HUES6 (cell line): ENCODE results near the gene GPR158.

ENCODE experiments used
- H3K27ac ChIP-seq: 2 replicates; pipeline ENCODE4 v1.7.0; 2013; ENCODE audit warnings: low read depth, mild to moderate bottlenecking, low read length, inconsistent platforms
- H3K27me3 ChIP-seq: 2 replicates; pipeline ENCODE4 v1.6.1; 2013; ENCODE audit warnings: low read length; ENCODE audit not compliant: control insufficient read depth, insufficient read depth
- H3K36me3 ChIP-seq: 2 replicates; pipeline ENCODE4 v1.6.1; 2013; ENCODE audit warnings: low read length; ENCODE audit not compliant: control insufficient read depth, insufficient read depth
- H3K4me1 ChIP-seq: 2 replicates; pipeline ENCODE4 v1.6.1; 2013; ENCODE audit warnings: low read length; ENCODE audit not compliant: control insufficient read depth, insufficient read depth
- H3K4me3 ChIP-seq: 2 replicates; pipeline ENCODE4 v1.5.1; 2013; ENCODE audit warnings: low read depth, low read length
- H3K9ac ChIP-seq: one replicate; pipeline ENCODE4 v1.6.1; 2013; ENCODE audit warnings: mild to moderate bottlenecking, low read length
- H3K9me3 ChIP-seq: 2 replicates; pipeline ENCODE4 v1.6.1; 2013; ENCODE audit warnings: low read depth, low read length; ENCODE audit not compliant: control insufficient read depth, insufficient read depth

The GPR158 gene

DNA sequence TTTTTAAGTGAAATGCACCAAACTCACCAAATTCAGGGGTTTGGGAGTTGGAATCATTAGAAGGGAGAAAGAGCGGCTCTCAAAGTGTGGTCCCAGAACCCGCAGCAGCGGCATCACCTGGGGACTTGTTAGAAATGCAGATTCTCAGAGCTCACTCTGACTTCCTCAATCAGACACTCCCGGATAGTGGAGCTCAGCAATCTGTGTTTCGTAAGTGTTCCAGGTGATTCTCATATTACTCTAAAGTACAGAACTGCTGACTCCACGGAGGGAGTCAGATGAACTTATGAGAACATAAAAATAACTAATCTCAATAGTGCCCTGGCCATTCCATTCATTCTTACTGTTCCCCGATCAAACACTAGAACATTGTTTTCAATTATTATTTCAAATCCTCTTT, 400.5 kb downstream of the GPR158 start:
- Histone ChIP-seq H3K9ac (no peak overlapping the region), H3K9me3 (no peaks in the 10 kb centered on the region), H3K4me3 (no peak overlapping the region), H3K4me1 (no peaks in the 10 kb centered on the region), H3K27ac (no peak overlapping the region), H3K27me3 (no peaks in the 10 kb centered on the region), H3K36me3 (no peaks in the 10 kb centered on the region)

DNA sequence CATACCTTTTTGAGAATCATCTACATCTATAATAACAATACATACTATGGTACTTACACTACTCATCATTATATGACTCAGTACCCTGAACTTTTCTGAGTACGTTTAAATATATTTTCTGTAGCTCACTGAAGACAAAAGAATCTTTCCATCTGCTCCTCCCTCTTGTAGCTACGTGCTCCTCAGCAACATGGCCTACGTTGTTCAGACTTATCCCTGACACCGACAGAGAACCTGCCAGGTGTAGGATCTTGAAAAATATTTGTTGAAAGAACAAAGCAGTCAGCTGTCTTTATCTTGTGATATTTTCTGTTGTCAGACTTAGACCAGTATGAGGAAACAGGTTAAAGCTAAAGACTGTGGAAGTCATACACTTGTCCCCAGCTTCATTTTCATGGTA, 403.3 kb downstream of the GPR158 start:
- no peak overlapping the region for H3K9ac ChIP-seq
- H3K4me1 ChIP-seq, result no peaks in the 10 kb centered on the region
- H3K9me3 ChIP-seq, result no peaks in the 10 kb centered on the region
- H3K27me3 ChIP-seq, result no peaks in the 10 kb centered on the region
- no peaks in the 10 kb centered on the region for H3K36me3 ChIP-seq
- no peak overlapping the region for H3K27ac ChIP-seq
- no peak overlapping the region for H3K4me3 ChIP-seq

DNA sequence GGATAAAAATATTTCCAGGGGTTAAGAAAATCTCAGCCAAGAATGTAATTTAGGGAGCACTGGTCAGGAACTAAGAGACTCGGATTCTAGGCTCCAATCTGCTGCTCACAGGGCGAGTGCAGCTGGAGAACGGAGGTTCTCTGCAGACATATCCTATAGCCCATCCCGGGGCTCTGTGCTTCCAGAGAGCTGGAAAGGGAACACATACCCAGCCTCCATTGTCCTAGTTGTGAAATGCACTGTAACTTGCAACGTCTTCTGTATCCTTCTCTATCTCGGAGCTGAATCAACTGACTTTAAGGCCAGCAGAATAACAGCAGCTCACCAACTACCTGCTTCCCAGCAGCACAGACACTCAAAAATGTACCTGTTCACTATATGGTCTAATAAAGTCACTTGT, 408.2 kb downstream of the GPR158 start:
- no peak overlapping the region for H3K4me3 ChIP-seq
- no peaks in the 10 kb centered on the region for H3K4me1 ChIP-seq
- H3K27ac ChIP-seq, result no peak overlapping the region
- no peak overlapping the region for H3K9ac ChIP-seq
- no peaks in the 10 kb centered on the region for H3K36me3 ChIP-seq
- peaks cover 10% of the 10 kb centered on the region; the same call in 1 of the 2 replicates for H3K9me3 ChIP-seq
- no peaks in the 10 kb centered on the region for H3K27me3 ChIP-seq

DNA sequence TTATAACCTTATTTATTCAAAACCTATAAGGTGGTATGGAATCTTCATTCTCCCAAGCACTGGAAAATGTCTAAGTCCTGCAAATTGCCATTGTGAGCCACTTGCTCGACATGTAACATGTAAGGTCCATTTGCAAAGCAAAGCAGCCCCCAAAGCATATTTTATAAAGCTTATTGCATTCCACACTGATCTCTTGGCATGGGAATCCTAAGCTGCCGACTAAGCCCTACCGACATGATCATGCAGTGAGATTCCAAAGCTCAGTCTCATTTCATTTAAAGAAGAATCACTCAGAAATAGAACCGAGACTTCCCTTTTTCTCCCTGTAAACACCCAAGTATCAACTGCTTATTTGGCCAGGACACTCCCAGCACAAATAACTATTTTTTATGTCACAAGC, 425.9 kb downstream of the GPR158 start:
- Histone ChIP-seq H3K27me3 (no peaks in the 10 kb centered on the region), H3K27ac (no peak overlapping the region), H3K9me3 (no peaks in the 10 kb centered on the region), H3K4me1 (no peaks in the 10 kb centered on the region), H3K36me3 (no peaks in the 10 kb centered on the region), H3K4me3 (no peak overlapping the region), H3K9ac (no peak overlapping the region)

DNA sequence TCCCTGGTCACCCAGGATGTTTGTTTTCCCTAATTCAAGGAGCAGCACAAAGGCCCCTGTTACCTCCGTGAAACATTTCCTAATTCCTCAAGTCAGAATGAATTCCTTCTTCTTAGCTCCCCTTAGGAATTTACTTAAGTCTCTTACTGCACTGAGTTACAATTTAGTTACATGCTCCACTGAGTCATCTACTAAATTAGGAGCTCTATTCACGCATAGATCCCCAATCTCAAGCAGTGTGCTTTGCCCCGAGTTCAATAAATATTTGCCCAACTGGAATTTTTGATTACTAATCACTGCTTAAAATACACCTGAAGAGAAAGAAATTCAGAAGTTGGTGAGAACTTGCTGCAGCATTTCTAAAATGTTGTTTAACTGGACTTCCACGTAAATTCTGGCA, 429.8 kb downstream of the GPR158 start:
- Histone ChIP-seq H3K4me3 (no peak overlapping the region), H3K27ac (no peak overlapping the region), H3K9me3 (no peaks in the 10 kb centered on the region), H3K27me3 (no peaks in the 10 kb centered on the region), H3K4me1 (no peaks in the 10 kb centered on the region), H3K9ac (no peak overlapping the region), H3K36me3 (no peaks in the 10 kb centered on the region)

DNA sequence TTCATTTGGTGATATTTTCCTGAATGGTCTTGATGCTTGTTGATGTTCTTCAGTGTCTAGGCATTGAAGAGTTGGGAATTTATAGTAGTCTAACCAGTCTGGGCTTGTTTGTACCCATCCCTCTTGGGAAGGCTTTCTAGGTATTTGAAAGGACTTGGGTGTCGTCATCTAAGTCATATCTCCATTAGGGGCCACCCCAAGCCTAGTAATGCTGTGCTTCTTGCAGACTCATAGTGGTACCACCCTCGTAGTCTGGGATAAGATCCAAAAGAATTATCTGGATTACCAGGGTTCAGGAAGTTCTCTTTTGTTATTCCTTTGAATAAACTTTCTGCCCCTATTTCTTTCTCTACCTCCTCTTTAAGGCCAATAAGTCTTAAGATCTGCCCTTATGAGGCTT, 439.9 kb downstream of the GPR158 start:
- no peaks in the 10 kb centered on the region for H3K9me3 ChIP-seq
- no peaks in the 10 kb centered on the region for H3K27me3 ChIP-seq
- no peak overlapping the region for H3K27ac ChIP-seq
- no peak overlapping the region for H3K9ac ChIP-seq
- H3K4me1 ChIP-seq, result no peaks in the 10 kb centered on the region
- no peak overlapping the region for H3K4me3 ChIP-seq
- no peaks in the 10 kb centered on the region for H3K36me3 ChIP-seq

DNA sequence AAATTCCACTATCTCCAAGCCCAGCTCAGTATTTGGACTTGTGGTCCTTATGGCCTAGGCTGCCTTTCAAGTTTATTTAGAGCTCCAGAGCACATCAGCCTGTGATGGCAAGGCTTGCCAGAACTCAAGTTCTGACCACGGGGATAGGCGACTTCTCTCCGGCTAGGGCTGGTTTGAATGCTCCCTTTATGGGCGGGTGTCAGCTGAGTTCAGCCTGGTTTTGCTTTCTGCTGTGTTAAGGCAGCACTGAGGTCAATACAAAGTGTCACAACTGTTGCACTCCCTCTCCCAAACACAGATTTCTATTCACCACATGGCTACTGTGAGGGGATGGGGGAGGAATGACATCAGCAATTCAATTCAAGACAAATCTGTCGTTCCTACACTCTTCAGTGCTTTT, 441.1 kb downstream of the GPR158 start:
- Histone ChIP-seq H3K9ac (no peak overlapping the region), H3K4me1 (no peaks in the 10 kb centered on the region), H3K36me3 (no peaks in the 10 kb centered on the region), H3K9me3 (no peaks in the 10 kb centered on the region), H3K4me3 (no peak overlapping the region), H3K27ac (no peak overlapping the region), H3K27me3 (no peaks in the 10 kb centered on the region)

DNA sequence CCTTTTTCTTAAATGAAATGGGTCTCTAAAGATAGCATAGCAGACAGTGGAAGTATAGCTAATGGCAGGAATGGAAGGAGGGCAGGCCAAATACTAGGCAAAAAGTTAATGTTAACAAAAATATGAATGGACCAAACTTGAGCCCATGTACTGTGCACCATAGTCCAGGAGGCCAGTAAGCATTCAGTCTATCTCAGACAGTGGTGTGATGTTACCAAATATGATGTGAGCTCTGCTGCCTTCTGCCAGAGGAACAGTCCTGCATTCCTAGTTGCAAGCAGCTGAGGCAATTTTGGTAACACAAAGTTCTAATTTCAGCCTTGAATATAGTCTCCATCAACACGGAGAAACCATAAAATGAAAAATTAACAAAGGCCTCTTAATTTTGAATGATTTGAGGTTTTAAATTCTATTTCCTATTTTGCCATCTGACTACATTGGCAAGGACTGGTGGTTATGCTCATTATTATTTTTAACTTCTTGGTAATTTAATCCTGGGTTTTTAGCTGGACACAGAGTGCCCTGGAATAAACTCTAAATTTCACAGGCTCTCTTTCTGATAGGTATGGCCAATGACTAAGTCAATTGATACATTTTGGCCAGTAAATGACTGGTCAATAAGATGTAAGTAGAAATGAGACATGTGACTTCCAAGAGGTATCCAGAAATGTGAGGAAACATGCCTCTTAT, 442.2 kb downstream of the GPR158 start:
- H3K4me3 ChIP-seq, result no peak overlapping the region
- no peaks in the 10 kb centered on the region for H3K4me1 ChIP-seq
- H3K9ac ChIP-seq, result no peak overlapping the region
- no peak overlapping the region for H3K27ac ChIP-seq
- no peaks in the 10 kb centered on the region for H3K36me3 ChIP-seq
- no peaks in the 10 kb centered on the region for H3K27me3 ChIP-seq
- no peaks in the 10 kb centered on the region for H3K9me3 ChIP-seq

DNA sequence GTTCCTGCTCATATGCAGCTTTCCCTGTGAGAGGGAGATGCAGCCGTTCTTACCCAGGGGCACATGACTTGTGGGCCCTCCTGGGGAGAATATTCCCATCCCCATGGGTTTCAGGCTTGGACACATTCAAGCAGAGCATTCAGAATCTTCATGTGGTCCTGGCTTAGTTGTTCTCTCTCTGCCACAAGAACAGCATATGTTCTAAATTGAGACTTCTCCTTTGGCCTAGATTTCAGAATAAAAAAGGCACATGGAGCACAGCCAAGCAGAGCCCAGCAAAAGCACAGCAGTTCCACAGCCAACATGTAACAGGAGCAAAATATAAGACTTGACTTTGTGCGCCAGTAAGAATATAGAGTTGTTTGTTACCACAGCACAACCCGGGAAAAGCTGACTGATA, 452.8 kb downstream of the GPR158 start:
- Histone ChIP-seq H3K4me3 (no peak overlapping the region), H3K27me3 (no peaks in the 10 kb centered on the region), H3K27ac (no peak overlapping the region), H3K36me3 (no peaks in the 10 kb centered on the region), H3K9me3 (no peaks in the 10 kb centered on the region), H3K4me1 (no peaks in the 10 kb centered on the region), H3K9ac (no peak overlapping the region)

DNA sequence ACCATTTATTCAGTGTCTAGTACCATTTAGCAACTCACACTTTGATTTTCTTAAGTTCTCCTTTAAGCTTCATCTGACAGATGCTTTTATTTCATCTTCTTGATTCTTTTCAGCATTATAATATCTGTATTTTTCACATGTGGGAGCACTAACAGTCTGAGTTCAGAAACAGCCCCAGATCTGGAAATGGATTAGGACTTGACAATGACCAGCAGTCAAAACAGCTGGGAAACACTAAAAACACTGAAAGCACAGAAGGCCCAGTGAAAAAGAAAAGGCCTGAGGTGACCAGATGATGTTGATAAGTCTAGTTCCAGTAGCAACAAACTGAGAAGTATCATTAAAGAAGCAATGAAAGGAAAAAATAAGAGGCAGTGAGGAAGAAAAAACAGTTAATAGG, 454.5 kb downstream of the GPR158 start:
- Histone ChIP-seq H3K36me3 (no peaks in the 10 kb centered on the region), H3K4me3 (no peak overlapping the region), H3K27me3 (no peaks in the 10 kb centered on the region), H3K27ac (no peak overlapping the region), H3K4me1 (no peaks in the 10 kb centered on the region), H3K9me3 (no peaks in the 10 kb centered on the region), H3K9ac (no peak overlapping the region)

DNA sequence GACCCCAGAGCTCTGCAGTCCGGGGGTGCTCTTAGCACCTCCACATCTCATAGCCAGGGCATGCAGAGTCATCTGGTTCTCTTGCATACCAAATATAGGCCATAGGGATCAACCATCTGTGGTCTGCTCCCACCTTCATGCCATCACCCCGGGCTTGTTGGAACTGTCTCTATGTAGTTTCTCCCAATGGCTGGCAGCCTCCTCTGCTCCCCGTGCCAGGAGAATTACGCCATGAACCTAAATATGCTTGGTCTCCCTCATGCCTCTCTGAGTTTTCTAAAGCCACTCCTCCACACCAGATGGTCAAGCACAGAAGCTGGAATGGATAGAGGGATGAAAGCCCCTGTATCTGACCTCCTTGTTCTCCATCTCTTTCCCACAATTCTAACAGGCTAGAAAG, 456.7 kb downstream of the GPR158 start:
- H3K4me3 ChIP-seq, result no peak overlapping the region
- H3K9ac ChIP-seq, result no peak overlapping the region
- H3K4me1 ChIP-seq, result no peaks in the 10 kb centered on the region
- H3K9me3 ChIP-seq, result no peaks in the 10 kb centered on the region
- no peaks in the 10 kb centered on the region for H3K27me3 ChIP-seq
- no peak overlapping the region for H3K27ac ChIP-seq
- H3K36me3 ChIP-seq, result no peaks in the 10 kb centered on the region

DNA sequence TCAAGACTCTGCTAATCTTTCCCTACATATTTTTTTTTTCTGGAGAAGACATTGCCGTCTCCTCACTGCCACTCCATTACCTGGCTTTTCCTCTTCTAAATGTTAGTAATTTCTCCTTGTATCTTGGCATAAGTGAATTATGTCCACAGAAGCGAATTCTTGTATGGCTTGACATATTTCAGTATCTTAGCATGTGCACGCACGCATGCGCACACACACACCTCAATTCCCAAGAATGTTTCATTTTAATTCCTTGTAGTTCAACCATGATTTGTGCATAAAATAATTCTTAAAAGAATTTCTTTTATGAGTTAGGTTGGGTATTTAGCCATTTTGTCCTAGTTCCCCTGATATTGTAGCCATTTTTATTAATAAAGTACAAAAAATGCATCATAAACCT, 458.0 kb downstream of the GPR158 start:
- Histone ChIP-seq H3K27ac (no peak overlapping the region), H3K27me3 (no peaks in the 10 kb centered on the region), H3K36me3 (no peaks in the 10 kb centered on the region), H3K4me3 (no peak overlapping the region), H3K4me1 (no peaks in the 10 kb centered on the region), H3K9ac (no peak overlapping the region), H3K9me3 (no peaks in the 10 kb centered on the region)
